Lower leg skin (tissue), 3 donors: ENCODE results near the gene IL36RN.

Experiments
- CTCF ChIP-seq, 3 donors: fragments of 450-650 bp; IDR thresholded peaks; one replicate each; pipeline ENCODE4 v1.5.1; 2016; ENCODE audit warnings: antibody characterized with exemption in 3 of 3, mild to moderate bottlenecking in 3 of 3, moderate library complexity in 2 of 3
- POLR2A ChIP-seq, 2 donors: fragments of 450-650 bp; IDR thresholded peaks; one replicate each; pipeline ENCODE4 v1.6.1; 2016 to 2017; ENCODE audit warnings: antibody characterized with exemption in 2 of 2, mild to moderate bottlenecking in 1 of 2, moderate library complexity in 1 of 2

- TF ChIP-seq CTCF (IDR thresholded peaks at IDR 0.05) = no peak
- no peak for TF ChIP-seq POLR2A (IDR thresholded peaks at IDR 0.05)
These were observed 34.6 kb downstream of the IL36RN start for GRCh38 chr2:113093613-113093977.
